BLaER1 (cell line): Measurements from ENCODE around the gene SIRPB1.

Source experiments
- H3K27ac ChIP-seq: shearing (Covaris generic); formaldehyde crosslinking; 2 replicates; pipeline ENCODE4 v1.8.1; 2022
- H3K27me3 ChIP-seq: shearing (Covaris generic); formaldehyde crosslinking; 2 replicates; pipeline ENCODE4 v1.8.1; 2022
- H3K36me3 ChIP-seq: shearing (Covaris generic); formaldehyde crosslinking; 2 replicates; pipeline ENCODE4 v1.8.1; 2022
- H3K4me1 ChIP-seq: shearing (Covaris generic); formaldehyde crosslinking; 2 replicates; pipeline ENCODE4 v1.8.1; 2022
- H3K4me2 ChIP-seq: shearing (Covaris generic); formaldehyde crosslinking; 2 replicates; pipeline ENCODE4 v1.8.1; 2022
- H3K4me3 ChIP-seq: shearing (Covaris generic); formaldehyde crosslinking; 2 replicates; pipeline ENCODE4 v1.8.1; 2022
- H3K9ac ChIP-seq: shearing (Covaris generic); formaldehyde crosslinking; 2 replicates; pipeline ENCODE4 v1.8.1; 2022
- H3K9me3 ChIP-seq: shearing (Covaris generic); formaldehyde crosslinking; 2 replicates; pipeline ENCODE4 v1.8.1; 2022
- H4K20me1 ChIP-seq: shearing (Covaris generic); formaldehyde crosslinking; 2 replicates; pipeline ENCODE4 v1.8.1; 2022
- Cebpa-rat ChIP-seq: shearing (Covaris generic); IDR thresholded peaks from 2 replicates; pipeline ENCODE4 v1.8.1; 2022

SIRPB1 gene

GRCh38 chr20:1637755-1638154 is 17.9 kb upstream of the SIRPB1 start:
- no peak for TF ChIP-seq Cebpa-rat
- Histone ChIP-seq H3K9ac (no peak overlapping the region), H3K27me3 (no peaks in the 10 kb centered on the region), H3K4me1 (peaks cover 15% of the 10 kb centered on the region), H3K4me3 (no peak overlapping the region), H3K4me2 (no peak overlapping the region), H3K9me3 (peaks cover 5% of the 10 kb centered on the region; the same call in 1 of the 2 replicates), H4K20me1 (no peaks in the 10 kb centered on the region), H3K36me3 (no peaks in the 10 kb centered on the region), H3K27ac (no peak overlapping the region)

- no peaks in the 10 kb centered on the region for H3K36me3 ChIP-seq
- H3K4me3 ChIP-seq = no peak overlapping the region
- H4K20me1 ChIP-seq = no peaks in the 10 kb centered on the region
- H3K9ac ChIP-seq = no peak overlapping the region
- TF ChIP-seq Cebpa-rat = no peak
- H3K9me3 ChIP-seq = peaks cover 5% of the 10 kb centered on the region; the same call in 1 of the 2 replicates
- no peak overlapping the region for H3K27ac ChIP-seq
- H3K4me1 ChIP-seq = peaks cover 15% of the 10 kb centered on the region
- H3K27me3 ChIP-seq = no peaks in the 10 kb centered on the region
- no peak overlapping the region for H3K4me2 ChIP-seq
Measured at GRCh38 chr20:1637226-1637625, 17.4 kb upstream of the SIRPB1 start.

- no peaks in the 10 kb centered on the region for H3K27me3 ChIP-seq
- no peaks in the 10 kb centered on the region for H4K20me1 ChIP-seq
- no peak overlapping the region for H3K4me3 ChIP-seq
- H3K4me1 ChIP-seq = peaks cover 15% of the 10 kb centered on the region
- H3K27ac ChIP-seq = no peak overlapping the region
- no peaks in the 10 kb centered on the region for H3K36me3 ChIP-seq
- H3K9me3 ChIP-seq = peaks cover 5% of the 10 kb centered on the region; the same call in 1 of the 2 replicates
- H3K9ac ChIP-seq = no peak overlapping the region
- TF ChIP-seq Cebpa-rat = no peak
- H3K4me2 ChIP-seq = no peak overlapping the region
Measured at GRCh38 chr20:1636621-1637020, 16.8 kb upstream of the SIRPB1 start.

- Histone ChIP-seq H3K4me3 (no peak overlapping the region), H3K4me2 (no peak overlapping the region), H3K4me1 (peaks cover 7% of the 10 kb centered on the region), H3K9me3 (peaks cover 5% of the 10 kb centered on the region; the same call in 1 of the 2 replicates), H3K36me3 (no peaks in the 10 kb centered on the region), H3K27me3 (no peaks in the 10 kb centered on the region), H4K20me1 (no peaks in the 10 kb centered on the region), H3K9ac (no peak overlapping the region), H3K27ac (no peak overlapping the region)
- no peak for TF ChIP-seq Cebpa-rat
Measured at GRCh38 chr20:1635291-1635979, 15.6 kb upstream of the SIRPB1 start.

GRCh38 chr20:1633535-1633934 is 13.7 kb upstream of the SIRPB1 start:
- H3K9ac ChIP-seq = no peak overlapping the region
- H4K20me1 ChIP-seq = no peaks in the 10 kb centered on the region
- peaks cover 13% of the 10 kb centered on the region for H3K4me1 ChIP-seq
- no peaks in the 10 kb centered on the region for H3K9me3 ChIP-seq
- no peaks in the 10 kb centered on the region for H3K27me3 ChIP-seq
- no peak overlapping the region for H3K27ac ChIP-seq
- no peak overlapping the region for H3K4me2 ChIP-seq
- H3K4me3 ChIP-seq = no peak overlapping the region
- no peaks in the 10 kb centered on the region for H3K36me3 ChIP-seq
- TF ChIP-seq Cebpa-rat = no peak

- H3K4me1 ChIP-seq = peaks cover 13% of the 10 kb centered on the region
- no peaks in the 10 kb centered on the region for H3K36me3 ChIP-seq
- no peaks in the 10 kb centered on the region for H3K27me3 ChIP-seq
- H3K27ac ChIP-seq = no peak overlapping the region
- no peak overlapping the region for H3K9ac ChIP-seq
- no peaks in the 10 kb centered on the region for H3K9me3 ChIP-seq
- no peaks in the 10 kb centered on the region for H4K20me1 ChIP-seq
- no peak overlapping the region for H3K4me2 ChIP-seq
- no peak for TF ChIP-seq Cebpa-rat
- no peak overlapping the region for H3K4me3 ChIP-seq
Measured at GRCh38 chr20:1632178-1632577, 12.4 kb upstream of the SIRPB1 start.

GRCh38 chr20:1631309-1632151 is 11.7 kb upstream of the SIRPB1 start:
- Histone ChIP-seq H3K4me3 (no peak overlapping the region), H3K27me3 (no peaks in the 10 kb centered on the region), H3K4me2 (no peak overlapping the region), H3K9ac (no peak overlapping the region), H3K4me1 (peaks cover 13% of the 10 kb centered on the region), H3K36me3 (no peaks in the 10 kb centered on the region), H3K9me3 (no peaks in the 10 kb centered on the region), H4K20me1 (no peaks in the 10 kb centered on the region), H3K27ac (no peak overlapping the region)
- TF ChIP-seq Cebpa-rat = no peak

- no peak overlapping the region for H3K4me2 ChIP-seq
Measured at GRCh38 chr20:1630186-1630585, 10.4 kb upstream of the SIRPB1 start.

GRCh38 chr20:1629321-1629720 is 9.5 kb upstream of the SIRPB1 start:
- no peak for TF ChIP-seq Cebpa-rat
- no peak overlapping the region for H3K27ac ChIP-seq

More at GRCh38 chr20:1630186-1630585, 10.4 kb upstream of the SIRPB1 start:
- peaks cover 13% of the 10 kb centered on the region for H3K4me1 ChIP-seq
- H3K9ac ChIP-seq = no peak overlapping the region
- TF ChIP-seq Cebpa-rat = no peak
- no peaks in the 10 kb centered on the region for H3K36me3 ChIP-seq
- no peak overlapping the region for H3K4me3 ChIP-seq
- no peaks in the 10 kb centered on the region for H3K9me3 ChIP-seq
- no peaks in the 10 kb centered on the region for H4K20me1 ChIP-seq
- no peaks in the 10 kb centered on the region for H3K27me3 ChIP-seq
- H3K27ac ChIP-seq = no peak overlapping the region

GRCh38 chr20:1628621-1629020 is 8.8 kb upstream of the SIRPB1 start:
- no peaks in the 10 kb centered on the region for H3K36me3 ChIP-seq
- no peak overlapping the region for H3K27ac ChIP-seq
- H3K4me2 ChIP-seq = peak overlapping the region; percentile 58; the same call in 1 of the 2 replicates
- no peak overlapping the region for H3K4me3 ChIP-seq
- H3K9ac ChIP-seq = no peak overlapping the region
- no peak for TF ChIP-seq Cebpa-rat
- H4K20me1 ChIP-seq = no peaks in the 10 kb centered on the region
- H3K4me1 ChIP-seq = peaks cover 13% of the 10 kb centered on the region
- H3K9me3 ChIP-seq = no peaks in the 10 kb centered on the region
- H3K27me3 ChIP-seq = no peaks in the 10 kb centered on the region

More at GRCh38 chr20:1629321-1629720, 9.5 kb upstream of the SIRPB1 start:
- Histone ChIP-seq H3K4me1 (peaks cover 13% of the 10 kb centered on the region), H3K4me2 (peak overlapping the region; percentile 58), H3K27me3 (no peaks in the 10 kb centered on the region), H3K9ac (no peak overlapping the region), H3K9me3 (no peaks in the 10 kb centered on the region), H3K4me3 (no peak overlapping the region), H3K36me3 (no peaks in the 10 kb centered on the region), H4K20me1 (no peaks in the 10 kb centered on the region)
